Fibroblast of peridontal ligament (primary cell): ENCODE results near the gene TRIOBP.
"Not testable (repeated sequence)": the region's sequence is repeated elsewhere in the genome, so short reads cannot be mapped to it uniquely, and the experiment has no call there.

Experiments
- DNase-seq: peaks from one replicate; pipeline ENCODE4 v3.0.0-alpha.2; 2010; ENCODE audit errors: extremely low read depth

The TRIOBP gene

DNA sequence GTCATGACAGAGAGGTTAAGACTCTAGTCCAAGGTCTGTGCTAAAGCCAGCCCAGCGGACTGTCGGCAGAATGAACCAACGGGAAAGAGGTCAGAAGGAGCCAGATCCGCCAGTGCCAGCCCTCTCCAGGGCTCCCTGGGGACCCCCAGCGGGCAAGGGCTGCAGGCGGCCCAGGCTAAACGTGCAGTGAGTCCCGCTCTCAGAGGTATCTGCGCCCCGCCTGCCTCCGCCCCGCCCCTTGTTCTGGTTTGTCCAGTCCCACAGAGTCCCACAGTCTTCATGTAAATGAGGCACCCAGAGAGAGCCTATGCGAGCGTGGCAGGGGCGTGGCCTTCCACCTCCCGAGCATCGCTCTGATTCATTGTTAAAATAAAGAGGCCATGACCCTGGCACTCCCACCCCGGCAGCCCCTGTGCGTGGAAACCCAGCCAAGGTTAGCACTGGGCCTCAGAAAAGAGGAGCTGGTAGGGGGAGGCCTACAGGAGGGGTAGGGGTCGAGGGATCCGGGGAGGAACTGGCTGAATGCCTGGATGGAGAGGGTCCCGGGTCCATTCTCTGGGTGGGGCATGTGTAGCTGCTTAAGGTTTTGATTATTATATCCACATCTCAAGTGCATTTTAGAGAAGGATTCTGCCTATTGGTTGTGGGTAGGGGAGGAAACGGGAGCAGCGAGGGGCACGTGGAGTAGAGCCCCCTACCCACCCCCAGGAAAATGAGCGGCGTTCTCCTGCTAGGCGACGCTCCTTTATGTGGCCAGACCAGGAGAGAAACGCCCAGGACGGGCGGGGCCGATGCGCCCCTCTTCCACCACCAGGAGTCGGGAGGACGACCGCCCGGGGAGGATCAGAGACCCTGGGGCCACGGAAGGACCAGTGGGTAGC is at the start of gene TRIOBP:
Gene TRIOBP (plus strand): TSS at position 392 of the 881 bp plus-strand sequence. CDS start 4,318 bp downstream, outside the sequence.
- peak; percentile 88 for DNase-seq

DNA sequence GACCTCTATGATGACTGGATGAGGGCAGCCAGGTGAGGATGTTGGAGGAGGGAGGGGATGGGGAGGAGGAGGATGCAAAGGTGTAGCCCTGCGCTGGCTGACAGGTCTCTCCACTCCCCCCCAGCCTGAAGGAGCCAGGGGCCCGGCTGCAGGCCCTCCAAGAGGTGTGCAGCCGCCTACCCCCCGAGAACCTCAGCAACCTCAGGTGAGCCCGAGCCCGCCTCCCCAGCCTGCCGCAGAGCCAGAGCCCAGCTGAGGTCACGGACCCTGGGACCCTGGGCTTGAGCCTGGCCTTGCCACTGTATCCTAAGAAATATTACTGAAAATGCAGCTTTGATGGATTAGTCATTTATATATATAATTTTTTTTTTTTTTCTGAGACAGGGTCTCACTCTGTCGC is 49.5 kb upstream of the TRIOBP start:
- no peak for DNase-seq

DNA sequence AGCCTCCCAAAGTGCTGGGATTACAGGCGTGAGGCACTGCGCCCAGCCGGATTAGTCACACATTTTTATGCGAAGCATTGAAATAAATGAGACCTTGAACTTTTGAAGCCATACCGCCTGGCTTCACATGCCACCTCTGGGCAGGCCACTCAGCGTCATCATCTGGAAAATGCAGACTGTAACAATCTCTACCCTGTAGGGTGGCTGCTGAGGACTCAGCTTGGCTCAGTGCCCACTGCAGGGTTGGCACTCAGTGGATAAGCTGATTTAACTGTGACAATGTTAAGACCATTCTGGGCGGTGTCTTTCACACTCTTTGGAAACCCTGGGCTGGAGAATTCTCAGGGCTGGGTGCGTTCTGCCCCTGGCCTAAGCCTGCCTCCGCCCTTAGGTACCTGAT is 48.9 kb upstream of the TRIOBP start:
- no peak for DNase-seq

GRCh38 chr22:37650463-37651136 is 46.2 kb upstream of the TRIOBP start:
- no peak for DNase-seq

GRCh38 chr22:37654563-37655251 is 42.1 kb upstream of the TRIOBP start:
- DNase-seq = no peak

DNA sequence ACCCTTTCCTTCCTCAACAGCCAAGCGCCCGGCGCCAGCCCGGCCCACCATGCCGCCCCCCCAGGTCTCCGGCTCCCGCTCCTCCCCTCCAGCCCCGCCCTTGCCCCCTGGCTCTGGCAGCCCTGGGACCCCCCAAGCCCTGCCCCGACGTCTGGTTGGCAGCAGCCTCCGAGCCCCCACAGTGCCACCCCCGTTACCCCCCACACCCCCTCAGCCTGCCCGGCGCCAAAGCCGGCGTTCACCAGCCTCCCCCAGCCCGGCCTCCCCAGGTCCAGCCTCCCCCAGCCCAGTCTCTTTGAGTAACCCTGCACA is 41.6 kb upstream of the TRIOBP start:
- no peak for DNase-seq

- DNase-seq = not testable (repeated sequence)
Observed at GRCh38 chr22:37656583-37656982, 40.3 kb upstream of the TRIOBP start.

GRCh38 chr22:37657590-37658132 is 39.2 kb upstream of the TRIOBP start:
- no peak for DNase-seq

DNA sequence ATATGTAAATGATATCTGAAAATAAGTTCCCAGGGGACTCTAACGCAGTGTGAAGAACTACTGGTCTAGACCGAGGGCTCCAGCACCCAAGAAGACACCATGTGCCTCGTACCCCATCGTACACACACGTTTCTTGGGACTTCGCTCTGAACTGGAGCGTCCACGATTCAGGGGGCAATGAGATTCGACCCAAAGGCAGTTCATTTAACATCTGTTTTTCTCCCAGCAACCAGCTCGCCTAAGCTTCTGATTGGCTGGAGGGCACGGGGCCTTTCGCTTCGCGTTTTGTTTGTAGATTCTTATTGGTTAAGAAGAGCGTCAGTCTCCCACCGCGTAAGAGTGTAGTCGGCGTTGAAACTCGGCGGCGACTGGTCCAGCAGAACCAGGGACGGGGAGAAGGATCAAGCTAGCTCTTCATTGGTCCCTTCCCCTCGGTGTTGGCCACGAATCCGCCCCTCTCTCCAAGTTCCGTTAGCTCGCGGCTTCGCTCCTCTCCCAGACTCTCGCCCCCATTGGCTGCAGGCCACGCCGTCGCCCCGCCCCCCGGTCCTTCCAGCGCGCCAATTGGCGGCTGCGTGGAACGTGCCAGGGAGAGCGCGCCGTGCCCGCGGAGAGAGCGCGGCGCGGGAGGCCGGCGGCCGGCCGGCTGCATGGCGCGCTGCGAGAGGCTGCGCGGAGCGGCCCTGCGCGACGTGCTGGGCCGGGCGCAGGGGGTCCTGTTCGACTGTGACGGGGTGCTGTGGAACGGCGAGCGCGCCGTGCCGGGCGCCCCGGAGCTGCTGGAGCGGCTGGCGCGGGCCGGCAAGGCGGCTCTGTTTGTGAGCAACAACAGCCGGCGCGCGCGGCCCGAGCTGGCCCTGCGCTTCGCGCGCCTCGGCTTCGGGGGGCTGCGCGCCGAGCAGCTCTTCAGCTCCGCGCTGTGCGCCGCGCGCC is 38.4 kb upstream of the TRIOBP start, which contains the start of gene PDXP:
Gene PDXP (plus strand): TSS at position 591 of the 933 bp plus-strand sequence. CDS start 60 bp downstream, at position 651.
- peak; percentile 100 for DNase-seq

- no peak for DNase-seq
Observed at GRCh38 chr22:37659066-37659896, 37.6 kb upstream of the TRIOBP start.

DNA sequence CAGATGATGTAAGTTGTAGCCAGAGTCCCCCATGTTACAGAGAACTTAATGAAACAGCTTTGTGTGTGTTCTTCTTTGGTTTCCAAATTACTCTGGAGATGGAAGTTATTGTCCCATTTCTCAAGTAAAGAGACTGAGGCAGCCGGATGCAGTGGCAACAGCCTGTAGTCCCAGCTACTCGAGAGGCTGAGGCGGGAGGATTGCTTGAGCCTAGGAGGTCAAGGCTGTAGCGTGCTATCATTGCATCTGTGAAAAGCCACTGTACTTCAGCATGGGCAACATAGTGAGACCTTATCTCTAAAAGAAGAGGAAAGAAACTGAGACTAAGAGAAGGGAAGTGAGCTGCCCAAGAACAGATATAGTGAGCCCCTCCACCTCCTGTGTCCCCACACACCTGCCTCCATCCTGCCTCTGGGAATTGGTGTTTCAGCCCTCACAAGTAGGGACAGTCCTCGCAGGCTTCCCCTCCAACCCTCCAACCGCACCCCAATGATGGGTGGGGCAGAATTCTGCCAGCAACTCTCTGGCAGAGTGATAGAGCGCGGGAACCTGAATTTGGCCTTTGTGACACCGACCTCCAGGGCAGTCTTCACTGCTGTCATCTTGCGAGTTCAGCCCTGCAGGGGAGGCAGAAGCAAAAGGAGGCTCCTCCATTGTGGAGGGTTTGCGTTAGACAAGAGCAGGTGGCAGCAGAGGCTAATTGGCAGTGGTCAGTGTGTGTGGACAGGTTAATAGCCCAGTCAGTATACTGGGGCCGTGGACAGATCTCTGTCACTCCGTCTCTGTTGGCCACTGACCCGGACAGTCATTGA is 36.7 kb upstream of the TRIOBP start:
- DNase-seq = no peak

DNA sequence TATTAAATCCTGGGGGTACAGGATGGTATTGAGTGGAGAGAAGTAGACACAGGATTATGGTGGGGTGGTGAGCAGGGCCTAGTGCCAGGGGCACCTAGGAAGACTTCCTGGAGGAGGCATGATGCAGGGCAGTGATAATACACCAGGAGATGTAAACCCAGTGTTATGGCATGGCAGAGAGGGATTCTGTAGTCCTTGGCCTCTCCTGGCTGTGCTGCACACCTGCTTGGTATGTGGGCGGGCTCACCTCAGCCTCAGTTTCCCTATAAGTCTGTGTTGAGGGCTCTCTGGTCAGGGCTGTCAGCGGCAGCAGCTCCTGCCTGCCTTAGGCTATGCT is 36.2 kb upstream of the TRIOBP start:
- DNase-seq = no peak

DNA sequence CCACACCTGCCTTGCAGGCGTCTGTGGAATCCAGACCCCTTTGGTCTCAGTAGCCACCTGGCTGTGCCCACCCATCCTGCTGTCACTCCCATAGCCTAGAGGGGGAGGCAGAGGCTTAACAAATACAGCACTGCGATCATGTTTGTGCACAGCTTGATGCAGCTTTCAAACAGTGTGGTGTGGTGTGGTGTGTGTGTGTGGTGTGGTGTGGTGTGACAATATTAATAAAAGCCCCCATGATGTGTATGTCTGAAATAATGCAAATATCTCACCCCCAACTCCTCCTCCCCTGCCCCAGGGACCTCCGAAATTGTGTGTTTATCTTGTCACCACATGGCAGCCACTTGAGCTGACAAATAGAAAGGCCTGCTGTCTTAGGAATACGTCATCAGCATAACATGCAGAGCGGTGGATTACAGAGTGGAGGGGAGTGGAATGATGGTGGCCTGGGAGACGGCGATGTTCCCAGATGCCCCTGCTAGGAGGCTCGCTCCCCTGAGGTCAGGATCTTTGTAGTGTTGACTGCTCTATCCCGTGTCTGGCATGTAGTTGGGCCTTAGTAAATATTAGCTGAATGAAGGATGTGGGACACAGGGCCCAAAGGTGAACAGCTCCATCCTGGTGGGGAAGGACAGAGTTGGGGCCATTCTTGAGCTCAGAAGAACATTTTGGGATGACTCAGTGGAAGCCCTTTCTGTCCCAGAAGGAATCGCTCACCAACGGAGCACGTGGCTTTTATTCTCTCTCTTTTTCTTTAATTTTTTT is 35.5 kb upstream of the TRIOBP start:
- peak; percentile 82 for DNase-seq

- no peak for DNase-seq
Observed at GRCh38 chr22:37662039-37662438, 34.8 kb upstream of the TRIOBP start.

GRCh38 chr22:37663521-37664140 is 33.2 kb upstream of the TRIOBP start:
- DNase-seq = no peak

- DNase-seq = no peak
Observed at GRCh38 chr22:37664249-37665101, 32.4 kb upstream of the TRIOBP start.

GRCh38 chr22:37665487-37665886 is 31.4 kb upstream of the TRIOBP start:
- DNase-seq = no peak
